ENCODE measurements around the gene WASHC1.
"Not testable (repeated sequence)": the region's sequence is repeated elsewhere in the genome, so short reads cannot be mapped to it uniquely, and the experiment has no call there.

Gene WASHC1
- long read RNA-seq, partial matches to known transcripts: 2 of 15 reads
- long read RNA-seq, other reads (novel, unspliced or antisense): 13 of 15 reads

GRCh38 chr9:29356-29755 is at the start of gene WASHC1:
TSS of gene WASHC1 (minus strand) at chr9:29456. CDS start at chr9:24999, 4,457 bp downstream.
- not testable (repeated sequence) for DNase-seq (ENCODE audit: low read depth in 1 of 2, low spot score in 1 of 2)
- H3K4me3 ChIP-seq (replicated peaks; ENCODE audit: insufficient read depth, low read length): peak within 1 kb of the TSS; percentile 52

GRCh38 chr9:78333-78732 is 49.1 kb upstream of the WASHC1 start:
- H3K27ac ChIP-seq (replicated peaks); H3K27me3 ChIP-seq (ENCODE audit: insufficient read depth, poor library complexity, severe bottlenecking); DNase-seq (ENCODE audit: low read depth in 1 of 2, low spot score in 1 of 2); H3K4me3 ChIP-seq (replicated peaks; ENCODE audit: insufficient read depth, low read length): not testable (repeated sequence)

More at GRCh38 chr9:29356-29755, at the start of gene WASHC1:
- not testable (repeated sequence) for H3K27me3 ChIP-seq (ENCODE audit: insufficient read depth, poor library complexity, severe bottlenecking); H3K27ac ChIP-seq (replicated peaks)

GRCh38 chr9:76389-76788 is 47.1 kb upstream of the WASHC1 start:
- not testable (repeated sequence) for H3K4me3 ChIP-seq (replicated peaks; ENCODE audit: insufficient read depth, low read length); H3K27ac ChIP-seq (replicated peaks); H3K27me3 ChIP-seq (ENCODE audit: insufficient read depth, poor library complexity, severe bottlenecking); DNase-seq (ENCODE audit: low read depth in 1 of 2, low spot score in 1 of 2)

- not testable (repeated sequence) for H3K27me3 ChIP-seq (ENCODE audit: insufficient read depth, poor library complexity, severe bottlenecking); H3K27ac ChIP-seq (replicated peaks); DNase-seq (ENCODE audit: low read depth in 1 of 2, low spot score in 1 of 2)
- peak overlapping the region; percentile 36 for H3K4me3 ChIP-seq (replicated peaks; ENCODE audit: insufficient read depth, low read length)
Measured at GRCh38 chr9:73900-74525, 44.8 kb upstream of the WASHC1 start.

- not testable (repeated sequence) for DNase-seq (ENCODE audit: low read depth in 1 of 2, low spot score in 1 of 2); H3K27ac ChIP-seq (replicated peaks); H3K27me3 ChIP-seq (ENCODE audit: insufficient read depth, poor library complexity, severe bottlenecking)
- peak overlapping the region; percentile 36 for H3K4me3 ChIP-seq (replicated peaks; ENCODE audit: insufficient read depth, low read length)
Measured at GRCh38 chr9:73076-73899, 44.0 kb upstream of the WASHC1 start.

- H3K27ac ChIP-seq (replicated peaks); H3K4me3 ChIP-seq (replicated peaks; ENCODE audit: insufficient read depth, low read length); H3K27me3 ChIP-seq (ENCODE audit: insufficient read depth, poor library complexity, severe bottlenecking): not testable (repeated sequence)
- peak in 1 of 2 experiments; percentile 51 for DNase-seq (ENCODE audit: low read depth in 1 of 2, low spot score in 1 of 2)
Measured at GRCh38 chr9:63031-63629, 33.9 kb upstream of the WASHC1 start.

GRCh38 chr9:52678-53077 is 23.4 kb upstream of the WASHC1 start:
- DNase-seq (ENCODE audit: low read depth in 1 of 2, low spot score in 1 of 2); H3K27me3 ChIP-seq (ENCODE audit: insufficient read depth, poor library complexity, severe bottlenecking); H3K4me3 ChIP-seq (replicated peaks; ENCODE audit: insufficient read depth, low read length); H3K27ac ChIP-seq (replicated peaks): not testable (repeated sequence)

GRCh38 chr9:48190-48842 is 19.1 kb upstream of the WASHC1 start:
- H3K27ac ChIP-seq (replicated peaks); DNase-seq (ENCODE audit: low read depth in 1 of 2, low spot score in 1 of 2); H3K4me3 ChIP-seq (replicated peaks; ENCODE audit: insufficient read depth, low read length); H3K27me3 ChIP-seq (ENCODE audit: insufficient read depth, poor library complexity, severe bottlenecking): not testable (repeated sequence)

GRCh38 chr9:46639-47271 is 17.5 kb upstream of the WASHC1 start:
- not testable (repeated sequence) for DNase-seq (ENCODE audit: low read depth in 1 of 2, low spot score in 1 of 2); H3K27ac ChIP-seq (replicated peaks)

GRCh38 chr9:46164-46563 is 16.9 kb upstream of the WASHC1 start:
- H3K27me3 ChIP-seq (ENCODE audit: insufficient read depth, poor library complexity, severe bottlenecking); DNase-seq (ENCODE audit: low read depth in 1 of 2, low spot score in 1 of 2); H3K27ac ChIP-seq (replicated peaks); H3K4me3 ChIP-seq (replicated peaks; ENCODE audit: insufficient read depth, low read length): not testable (repeated sequence)

More at GRCh38 chr9:46639-47271, 17.5 kb upstream of the WASHC1 start:
- not testable (repeated sequence) for H3K27me3 ChIP-seq (ENCODE audit: insufficient read depth, poor library complexity, severe bottlenecking); H3K4me3 ChIP-seq (replicated peaks; ENCODE audit: insufficient read depth, low read length)

GRCh38 chr9:45180-45878 is 16.1 kb upstream of the WASHC1 start:
- H3K4me3 ChIP-seq (replicated peaks; ENCODE audit: insufficient read depth, low read length); H3K27me3 ChIP-seq (ENCODE audit: insufficient read depth, poor library complexity, severe bottlenecking); DNase-seq (ENCODE audit: low read depth in 1 of 2, low spot score in 1 of 2); H3K27ac ChIP-seq (replicated peaks): not testable (repeated sequence)

- DNase-seq (ENCODE audit: low read depth in 1 of 2, low spot score in 1 of 2): not testable (repeated sequence)
Measured at GRCh38 chr9:44416-44815, 15.2 kb upstream of the WASHC1 start.

GRCh38 chr9:43636-44035 is 14.4 kb upstream of the WASHC1 start:
- H3K27me3 ChIP-seq (ENCODE audit: insufficient read depth, poor library complexity, severe bottlenecking); H3K4me3 ChIP-seq (replicated peaks; ENCODE audit: insufficient read depth, low read length); H3K27ac ChIP-seq (replicated peaks): not testable (repeated sequence)
- DNase-seq (ENCODE audit: low read depth in 1 of 2, low spot score in 1 of 2): peak in 1 of 2 experiments; percentile 46

More at GRCh38 chr9:44416-44815, 15.2 kb upstream of the WASHC1 start:
- not testable (repeated sequence) for H3K4me3 ChIP-seq (replicated peaks; ENCODE audit: insufficient read depth, low read length); H3K27ac ChIP-seq (replicated peaks); H3K27me3 ChIP-seq (ENCODE audit: insufficient read depth, poor library complexity, severe bottlenecking)

Measured in HL-60 (cell line).